DMS53 (cell line): ENCODE measurements around the gene CTU2.

ENCODE experiments used
- DNase-seq: peaks from one replicate; lab custom pipeline; 2025; lab: John Stamatoyannopoulos, UW

CTU2 gene

GRCh38 chr16:88714420-88715302 is 8.4 kb downstream of the CTU2 start:
- DNase-seq = no peak

GRCh38 chr16:88715312-88716190 is 9.2 kb downstream of the CTU2 start:
- DNase-seq = no peak

GRCh38 chr16:88716201-88716600 is 9.9 kb downstream of the CTU2 start:
- no peak for DNase-seq

- no peak for DNase-seq
Observed at GRCh38 chr16:88716601-88717001, 10.3 kb downstream of the CTU2 start.

GRCh38 chr16:88718178-88718577 is 11.9 kb downstream of the CTU2 start:
- DNase-seq = no peak

- DNase-seq = no peak
Observed at GRCh38 chr16:88719267-88719932, 13.1 kb downstream of the CTU2 start.

GRCh38 chr16:88719933-88720296 is 13.6 kb downstream of the CTU2 start:
- no peak for DNase-seq

- DNase-seq = no peak
Observed at GRCh38 chr16:88720396-88720970, 14.2 kb downstream of the CTU2 start.

- DNase-seq = no peak
Observed at GRCh38 chr16:88721236-88721635, 14.9 kb downstream of the CTU2 start.

GRCh38 chr16:88721815-88722755 is 15.8 kb downstream of the CTU2 start:
- no peak for DNase-seq

- no peak for DNase-seq
Observed at GRCh38 chr16:88722784-88723506, 16.6 kb downstream of the CTU2 start.

- no peak for DNase-seq
Observed at GRCh38 chr16:88723507-88723887, 17.2 kb downstream of the CTU2 start.

GRCh38 chr16:88723911-88724310 is 17.6 kb downstream of the CTU2 start:
- no peak for DNase-seq

GRCh38 chr16:88724855-88725555 is 18.7 kb downstream of the CTU2 start:
- DNase-seq = no peak

- no peak for DNase-seq
Observed at GRCh38 chr16:88725609-88726407, 19.5 kb downstream of the CTU2 start.

- DNase-seq = no peak
Observed at GRCh38 chr16:88726408-88726749, 20.1 kb downstream of the CTU2 start.

GRCh38 chr16:88726981-88727380 is 20.7 kb downstream of the CTU2 start:
- no peak for DNase-seq

- no peak for DNase-seq
Observed at GRCh38 chr16:88727871-88728270, 21.6 kb downstream of the CTU2 start.
